Neural cell (in vitro differentiated cells): ENCODE results near the gene AIF1. TPM values are rescaled to one million over a fixed set of nuclear protein-coding genes. Genes with fewer than 3 reads are reported as not detected.
"Not testable (repeated sequence)": the region's sequence is repeated elsewhere in the genome, so short reads cannot be mapped to it uniquely, and the experiment has no call there.

Experiments
- H2AFZ ChIP-seq: fragments of 200-600, 300-800 bp; sonication (generic), shearing (Covaris generic); 2 replicates; pipeline ENCODE4 v1.6.0; 2014; ENCODE audit warnings: low read depth, mild to moderate bottlenecking, antibody characterized with exemption, low read length, moderate library complexity
- H3F3A ChIP-seq: fragments of 200-600 bp; shearing (Covaris generic); 2 replicates; pipeline ENCODE4 v1.6.1; 2016; ENCODE audit warnings: mild to moderate bottlenecking, moderate library complexity, mixed read lengths, antibody characterized with exemption, low read length; ENCODE audit not compliant: insufficient read depth, poor library complexity, severe bottlenecking
- H3K27ac ChIP-seq: fragments of 200-600, 300-800 bp; sonication (generic), shearing (Covaris generic); 2 replicates; pipeline ENCODE4 v1.5.1; 2014; ENCODE audit warnings: mild to moderate bottlenecking, low read length, moderate library complexity
- H3K27me3 ChIP-seq: fragments of 300-800, 200-600 bp; sonication (generic), shearing (Covaris generic); 2 replicates; pipeline ENCODE4 v1.6.0; 2014; ENCODE audit warnings: mild to moderate bottlenecking, low read depth, low read length, moderate library complexity; ENCODE audit not compliant: insufficient read depth
- H3K36me3 ChIP-seq: fragments of 300-800, 200-600 bp; sonication (generic), shearing (Covaris generic); 2 replicates; pipeline ENCODE4 v1.5.1; 2014; ENCODE audit warnings: mild to moderate bottlenecking, antibody characterized with exemption, low read length, moderate library complexity; ENCODE audit not compliant: insufficient read depth
- H3K4me2 ChIP-seq: fragments of 300-800, 200-600 bp; sonication (generic), shearing (Covaris generic); 2 replicates; pipeline ENCODE4 v1.6.0; 2014; ENCODE audit warnings: mild to moderate bottlenecking, low read length
- H3K4me3 ChIP-seq: fragments of 300-800, 200-600 bp; sonication (generic), shearing (Covaris generic); 2 replicates; pipeline ENCODE4 v1.5.1; 2014; ENCODE audit warnings: mild to moderate bottlenecking, low read length, moderate library complexity
- H3K79me2 ChIP-seq: fragments of 200-600 bp; shearing (Covaris generic); replicated peaks from 2 replicates; pipeline ENCODE4 v1.6.0; 2014; ENCODE audit warnings: mild to moderate bottlenecking, low read length, moderate library complexity; ENCODE audit not compliant: insufficient read depth
- H3K9ac ChIP-seq: fragments of 300-800, 200-600 bp; sonication (generic), shearing (Covaris generic); 2 replicates; pipeline ENCODE4 v1.6.1; 2016; ENCODE audit warnings: mild to moderate bottlenecking, low read length, mixed read lengths
- H3K9me2 ChIP-seq: fragments of 200-600 bp; shearing (Covaris generic); 2 replicates; pipeline ENCODE4 v1.6.1; 2016; ENCODE audit warnings: mild to moderate bottlenecking, low read length, mixed read lengths; ENCODE audit not compliant: insufficient read depth
- H3K9me3 ChIP-seq: fragments of 200-600, 300-800 bp; sonication (generic), shearing (Covaris generic); 2 replicates; pipeline ENCODE4 v1.6.1; 2016; ENCODE audit warnings: mild to moderate bottlenecking, mixed run types, low read length, moderate library complexity, mixed read lengths
- H4K20me1 ChIP-seq: fragments of 200-600 bp; shearing (Covaris generic); 2 replicates; pipeline ENCODE4 v1.6.1; 2016; ENCODE audit warnings: mild to moderate bottlenecking, mixed run types; ENCODE audit not compliant: insufficient read depth
- CTCF ChIP-seq: fragments of 450-650 bp; IDR thresholded peaks from 2 replicates; pipeline ENCODE4 v1.5.1; 2014; ENCODE audit warnings: antibody characterized with exemption, mild to moderate bottlenecking, moderate library complexity; ENCODE audit not compliant: poor library complexity, severe bottlenecking
- EP300 ChIP-seq: fragments of 450-650 bp; conservative IDR thresholded peaks from 2 replicates; pipeline ENCODE4 v1.6.1; 2014; ENCODE audit warnings: antibody characterized with exemption, mild to moderate bottlenecking, moderate library complexity; ENCODE audit not compliant: poor library complexity, severe bottlenecking
- EZH2 ChIP-seq: fragments of 200-600, 300-800 bp; shearing (Covaris generic), sonication (generic); IDR thresholded peaks from 2 replicates; pipeline ENCODE4 v1.6.1; 2014; ENCODE audit warnings: antibody characterized with exemption, low read length, borderline replicate concordance, mild to moderate bottlenecking; ENCODE audit not compliant: insufficient read depth, poor library complexity, severe bottlenecking
- MXI1 ChIP-seq: fragments of 450-650 bp; conservative IDR thresholded peaks from 2 replicates; pipeline ENCODE4 v1.6.1; 2014; ENCODE audit warnings: antibody characterized with exemption, mild to moderate bottlenecking; ENCODE audit not compliant: poor library complexity, severe bottlenecking
- POLR2AphosphoS5 ChIP-seq: IDR thresholded peaks from 2 replicates; pipeline ENCODE4 v1.6.1; 2012
- RAD21 ChIP-seq: fragments of 450-650 bp; conservative IDR thresholded peaks from 2 replicates; pipeline ENCODE4 v1.6.1; 2014; ENCODE audit warnings: antibody characterized with exemption, mild to moderate bottlenecking, moderate library complexity
- REST ChIP-seq: IDR thresholded peaks from 2 replicates; pipeline ENCODE4 v1.6.1; 2012; ENCODE audit warnings: borderline replicate concordance
- SMC3 ChIP-seq: fragments of 450-650 bp; conservative IDR thresholded peaks from 2 replicates; pipeline ENCODE4 v1.6.1; 2014; ENCODE audit warnings: antibody characterized with exemption, mild to moderate bottlenecking, moderate library complexity; ENCODE audit not compliant: poor library complexity
- TAF1 ChIP-seq: IDR thresholded peaks from 2 replicates; pipeline ENCODE4 v1.6.1; 2012; ENCODE audit warnings: low read depth
- polyA plus RNA-seq: library from polyadenylated mRNA; depleted of rRNA; stranded (reverse); fragments of >200 nt; gene quantifications from 2 replicates; pipeline ENCODE4 v1.2.3, GENCODE V29; 2014

The AIF1 gene
- polyA plus RNA-seq, 1 donor from 2014 or later: not detected

GRCh38 chr6:31588871-31589650, 26.0 kb upstream of the AIF1 start:
- Histone ChIP-seq H3K36me3 (no peaks in the 10 kb centered on the region), H3K79me2 (no peaks in the 10 kb centered on the region), H3K9me2 (no peaks in the 10 kb centered on the region), H4K20me1 (no peaks in the 10 kb centered on the region), H3K4me3 (no peak overlapping the region), H3K9ac (no peak overlapping the region), H3K27me3 (no peaks in the 10 kb centered on the region), H2AFZ (no peak overlapping the region), H3K9me3 (no peaks in the 10 kb centered on the region), H3K4me2 (no peak overlapping the region), H3K27ac (no peak overlapping the region), H3F3A (no peaks in the 10 kb centered on the region)
- TF ChIP-seq REST: no peak
- no peak for TF ChIP-seq CTCF
- no peak for TF ChIP-seq EP300
- no peak for TF ChIP-seq TAF1
- no peak for TF ChIP-seq SMC3
- TF ChIP-seq POLR2AphosphoS5: no peak
- TF ChIP-seq MXI1: no peak
- no peak for TF ChIP-seq RAD21
- TF ChIP-seq EZH2: no peak

- H3K36me3 ChIP-seq, H3F3A ChIP-seq, H4K20me1 ChIP-seq, H3K4me3 ChIP-seq, H3K27me3 ChIP-seq, H3K4me2 ChIP-seq, H3K9ac ChIP-seq, H3K9me2 ChIP-seq, H3K27ac ChIP-seq, H3K9me3 ChIP-seq, H2AFZ ChIP-seq, H3K79me2 ChIP-seq: not testable (repeated sequence)
Observed at GRCh38 chr6:31590691-31591090, 24.3 kb upstream of the AIF1 start.

- Histone ChIP-seq H3K4me2 (no peak overlapping the region), H3K9me2 (no peaks in the 10 kb centered on the region)
- TF ChIP-seq EZH2 (no peak), SMC3 (no peak), REST (no peak), CTCF (no peak), TAF1 (no peak), RAD21 (no peak), MXI1 (no peak)
Observed at GRCh38 chr6:31592396-31592771, 22.6 kb upstream of the AIF1 start.

More at GRCh38 chr6:31592396-31592771, 22.6 kb upstream of the AIF1 start:
- no peaks in the 10 kb centered on the region for H3K27me3 ChIP-seq
- no peak overlapping the region for H2AFZ ChIP-seq
- no peak overlapping the region for H3K9ac ChIP-seq
- H3K4me3 ChIP-seq: no peak overlapping the region
- no peaks in the 10 kb centered on the region for H3F3A ChIP-seq
- no peaks in the 10 kb centered on the region for H3K9me3 ChIP-seq
- H3K27ac ChIP-seq: no peak overlapping the region
- H3K36me3 ChIP-seq: no peaks in the 10 kb centered on the region
- H3K79me2 ChIP-seq: no peaks in the 10 kb centered on the region
- no peaks in the 10 kb centered on the region for H4K20me1 ChIP-seq
